Endothelial cell of umbilical vein (primary cell): ENCODE data around the gene IL10RA. TPM values are rescaled to one million over a fixed set of nuclear protein-coding genes. Genes with fewer than 3 reads are reported as not detected.

ENCODE experiments used
- BruUV-seq: library from RNA; stranded (reverse); fragments of 400-500 nt; replicated peaks from 2 replicates; lab custom pipeline; 2021; lab: Mats Ljungman, UMichigan
- CTCF ChIA-PET: fragments of 300-600, 350-600 bp; sonication (Branson Sonifier 250); formaldehyde crosslinking; loops from one replicate; lab custom pipeline; 2021; ENCODE audit warnings: antibody characterized with exemption, inconsistent platforms; lab: Charles Lee
- POLR2A ChIA-PET: fragments of 300-600, 350-600 bp; sonication (Branson Sonifier 250); formaldehyde crosslinking; loops from one replicate; lab custom pipeline; 2021; ENCODE audit warnings: antibody characterized with exemption, inconsistent platforms; lab: Charles Lee
- DNase-seq: peaks from one replicate; pipeline ENCODE4 v3.0.0-alpha.2; 2011; ENCODE audit warnings: low read depth, low spot score
- FAIRE-seq: peaks from 2 replicates; lab custom pipeline; 2011; peaks lifted over from hg19 to GRCh38; lab: Jason Lieb, UNC
- H2AFZ ChIP-seq: 2 replicates; pipeline ENCODE4 v1.6.0; 2012; ENCODE audit warnings: low read depth, low read length, control low read depth, inconsistent platforms
- H3K27ac ChIP-seq: 2 replicates; pipeline ENCODE4 v1.5.1; 2011; ENCODE audit warnings: low read depth, mild to moderate bottlenecking, control low read depth, low read length, moderate library complexity; ENCODE audit not compliant: insufficient read depth
- H3K27me3 ChIP-seq, 2 experiments: 2 replicates each; pipeline versions ENCODE4 v1.6.0 to v1.6.1; 2011; ENCODE audit warnings: low read length in 2 of 2, mixed read lengths in 1 of 2; ENCODE audit not compliant: control insufficient read depth in 2 of 2, insufficient read depth in 2 of 2
- H3K36me3 ChIP-seq, 2 experiments: 2 replicates in 1 of 2; 3 replicates in 1 of 2; pipeline ENCODE4 v1.5.1; 2011; ENCODE audit warnings: low read length in 2 of 2, mild to moderate bottlenecking in 1 of 2, moderate library complexity in 1 of 2; ENCODE audit not compliant: control insufficient read depth in 2 of 2, insufficient read depth in 2 of 2; ENCODE audit errors: extremely low read depth in 1 of 2
- H3K4me1 ChIP-seq: 3 replicates; pipeline ENCODE4 v1.5.1; 2011; ENCODE audit warnings: mild to moderate bottlenecking, low read length; ENCODE audit not compliant: control insufficient read depth, insufficient read depth; ENCODE audit errors: extremely low read depth
- H3K4me2 ChIP-seq: 2 replicates; pipeline ENCODE4 v1.6.1; 2011; ENCODE audit warnings: low read length, control low read depth, mixed read lengths; ENCODE audit not compliant: insufficient read depth
- H3K4me3 ChIP-seq, 3 experiments: fragments of 200-600 bp in 1 of 3; sonication (generic), shearing (Covaris generic) in 1 of 3; replicated peaks in 1 of 3; 2 replicates each; pipeline ENCODE4 v1.5.1; 2011 to 2016; ENCODE audit warnings: control low read depth in 3 of 3, low read length in 3 of 3, mild to moderate bottlenecking in 2 of 3, inconsistent platforms in 1 of 3, low read depth in 1 of 3, moderate library complexity in 1 of 3; ENCODE audit not compliant: insufficient read depth in 1 of 3
- H3K79me2 ChIP-seq: 2 replicates; pipeline ENCODE4 v1.6.0; 2012; ENCODE audit warnings: low read length, inconsistent platforms; ENCODE audit not compliant: control insufficient read depth, insufficient read depth
- H3K9ac ChIP-seq: replicated peaks from 2 replicates; pipeline ENCODE3; 2011; ENCODE audit warnings: low read length, control low read depth; ENCODE audit not compliant: insufficient read depth; ENCODE audit errors: extremely low read depth
- H3K9me1 ChIP-seq: replicated peaks from 3 replicates; pipeline ENCODE4 v1.6.0; 2011; ENCODE audit warnings: mild to moderate bottlenecking, low read length; ENCODE audit not compliant: control insufficient read depth, insufficient read depth; ENCODE audit errors: extremely low read depth
- H3K9me3 ChIP-seq: replicated peaks from 2 replicates; pipeline ENCODE4 v1.5.1; 2012; ENCODE audit warnings: low read length, inconsistent platforms; ENCODE audit not compliant: control insufficient read depth, insufficient read depth
- H4K20me1 ChIP-seq: replicated peaks from 2 replicates; pipeline ENCODE3; 2011; ENCODE audit warnings: mild to moderate bottlenecking, low read length; ENCODE audit not compliant: control insufficient read depth, insufficient read depth; ENCODE audit errors: extremely low read depth
- CTCF ChIP-seq, 2 donors: IDR thresholded peaks; 1 replicate in 1 of 2; 2 replicates in 1 of 2; pipeline ENCODE4 v1.5.1; 2011; ENCODE audit warnings: low read length in 2 of 2, mild to moderate bottlenecking in 2 of 2, moderate library complexity in 2 of 2, control low read depth in 1 of 2, inconsistent platforms in 1 of 2, low read depth in 1 of 2; ENCODE audit not compliant: insufficient read depth in 1 of 2; ENCODE audit errors: extremely low read depth in 1 of 2
- EZH2 ChIP-seq: IDR thresholded peaks from 2 replicates; pipeline ENCODE4 v1.6.1; 2012; ENCODE audit warnings: borderline replicate concordance, low read depth, mild to moderate bottlenecking, moderate library complexity, low read length, inconsistent platforms; ENCODE audit not compliant: severe bottlenecking
- FOS ChIP-seq: IDR thresholded peaks from 2 replicates; pipeline ENCODE4 v1.6.1; 2011; ENCODE audit warnings: mild to moderate bottlenecking, low read length, moderate library complexity, borderline replicate concordance; ENCODE audit not compliant: insufficient read depth
- GATA2 ChIP-seq: IDR thresholded peaks from 2 replicates; pipeline ENCODE4 v1.7.0; 2011; ENCODE audit warnings: low read depth, mild to moderate bottlenecking, moderate library complexity, mixed read lengths, low read length; ENCODE audit not compliant: insufficient read length, insufficient read depth
- JUN ChIP-seq: IDR thresholded peaks from 2 replicates; pipeline ENCODE4 v1.6.1; 2011; ENCODE audit warnings: borderline replicate concordance, low read depth; ENCODE audit not compliant: insufficient read length, insufficient read depth
- MAX ChIP-seq: IDR thresholded peaks from 2 replicates; pipeline ENCODE4 v1.6.1; 2011; ENCODE audit not compliant: insufficient read depth, insufficient read length
- MYC ChIP-seq: IDR thresholded peaks from one replicate; pipeline ENCODE4 v1.6.1; 2011; ENCODE audit warnings: mild to moderate bottlenecking, low read depth, low read length
- POLR2A ChIP-seq: IDR thresholded peaks from 2 replicates; pipeline ENCODE4 v1.6.1; 2012; ENCODE audit warnings: low read depth, mild to moderate bottlenecking, control low read depth, low read length
- POLR2AphosphoS5 ChIP-seq: IDR thresholded peaks from 2 replicates; pipeline ENCODE4 v1.6.1; 2012; ENCODE audit warnings: low read depth, mild to moderate bottlenecking, control low read depth, low read length, moderate library complexity; ENCODE audit not compliant: insufficient read depth
- dilution Hi-C: fragments of 300-500 bp; cut with MboI; formaldehyde crosslinking; loops from one replicate; pipeline ENCODE4 v1.15.0; 2019; ENCODE audit warnings: low sequenced_read_pairs; ENCODE audit not compliant: extremely low pct_ligation_motif_present
- intact Hi-C: fragments of 100-400 bp; cut with micrococcal nuclease; formaldehyde crosslinking; loops from one replicate; pipeline ENCODE4 v1.10.0; 2022
- polyA plus RNA-seq, 4 experiments: library from polyadenylated mRNA; depleted of rRNA in 3 of 4; stranded (reverse) in 3 of 4; unstranded in 1 of 4; fragments of >200 nt; gene quantifications; 2 replicates each; pipeline versions ENCODE4 v1.2.1 to v1.2.3, GENCODE V29; 2011 to 2012; ENCODE audit warnings: missing spikeins in 1 of 4
- total RNA-seq: library from RNA; stranded (reverse); gene quantifications from 2 replicates; pipeline ENCODE4 v1.2.3, GENCODE V29; 2021

IL10RA gene
- total and polyA plus RNA-seq, 2 donors (not counting 3 experiments of a cell fraction or from before 2014, with no cell fraction given) = 0.04 TPM; not detected in 1

GRCh38 chr11:117941163-117941707 is 45.0 kb upstream of the IL10RA start:
- H3K4me1 ChIP-seq = peaks cover 13% of the 10 kb centered on the region
- DNase-seq (no peak), FAIRE-seq (no peak)
- H3K4me3 ChIP-seq = no peak overlapping the region
- H3K36me3 ChIP-seq = no peaks in the 10 kb centered on the region
- H3K9me3 ChIP-seq = no peaks in the 10 kb centered on the region
- H3K27me3 ChIP-seq = peaks cover 5 to 8% of the 10 kb centered on the region in 2 experiments
- dilution Hi-C loops (no loop called here), intact Hi-C loops (no loop called here)
- H3K79me2 ChIP-seq = no peaks in the 10 kb centered on the region
- TF ChIP-seq GATA2 (no peak), EZH2 (no peak), FOS (no peak), JUN (no peak), MYC (no peak), POLR2A (no peak), MAX (no peak), CTCF (IDR thresholded peaks at IDR 0.05; ENCODE audit: extremely low read depth in 1 of 2, insufficient read depth in 1 of 2, low read depth in 1 of 2, low read length in 2 of 2) (no peak), POLR2AphosphoS5 (no peak)
- BruUV-seq = no TSS peak
- no peak overlapping the region for H2AFZ ChIP-seq
- ChIA-PET POLR2A (no interaction called here), CTCF (interaction anchor here (7.9 kb wide), 1 partner anchor 121 kb away, joined by 520 read pairs; the partner anchor contains the start of gene FXYD2)
- H4K20me1 ChIP-seq = no peaks in the 10 kb centered on the region
- no peaks in the 10 kb centered on the region for H3K9me1 ChIP-seq
- H3K4me2 ChIP-seq = no peak overlapping the region
- no peak overlapping the region for H3K9ac ChIP-seq
- no peak overlapping the region for H3K27ac ChIP-seq
